Mammary epithelial cell (primary cell): ENCODE data around the gene AK8.

Experiments used
- CTCF ChIP-seq, 2 donors: IDR thresholded peaks in 1 of 2; conservative IDR thresholded peaks in 1 of 2; 2 replicates each; pipeline ENCODE4 v1.5.1; 2011 to 2012; ENCODE audit warnings: inconsistent platforms in 2 of 2, low read length in 2 of 2, mild to moderate bottlenecking in 2 of 2, control low read depth in 1 of 2, low read depth in 1 of 2; ENCODE audit not compliant: insufficient read depth in 1 of 2; ENCODE audit errors: extremely low read depth in 1 of 2
- EZH2 ChIP-seq: IDR thresholded peaks from 2 replicates; pipeline ENCODE4 v1.6.1; 2012; ENCODE audit warnings: low read length, inconsistent platforms, borderline replicate concordance

- TF ChIP-seq CTCF (conservative IDR thresholded peaks at IDR 0.05 in 1 of 2, IDR thresholded peaks at IDR 0.05 in 1 of 2; ENCODE audit: extremely low read depth in 1 of 2, insufficient read depth in 1 of 2, low read depth in 1 of 2, low read length in 2 of 2), result no peak
- TF ChIP-seq EZH2, result no peak
These were observed 156.4 kb downstream of the AK8 start for GRCh38 chr9:132721661-132722060.
